ENCODE results near the gene ZBTB17. TPM values are rescaled to one million over a fixed set of nuclear protein-coding genes. Genes with fewer than 3 reads are reported as not detected.

The ZBTB17 gene
- total and polyA plus RNA-seq, 9 donors = 3.7 to 45.7 (median 29.8) TPM

DNA sequence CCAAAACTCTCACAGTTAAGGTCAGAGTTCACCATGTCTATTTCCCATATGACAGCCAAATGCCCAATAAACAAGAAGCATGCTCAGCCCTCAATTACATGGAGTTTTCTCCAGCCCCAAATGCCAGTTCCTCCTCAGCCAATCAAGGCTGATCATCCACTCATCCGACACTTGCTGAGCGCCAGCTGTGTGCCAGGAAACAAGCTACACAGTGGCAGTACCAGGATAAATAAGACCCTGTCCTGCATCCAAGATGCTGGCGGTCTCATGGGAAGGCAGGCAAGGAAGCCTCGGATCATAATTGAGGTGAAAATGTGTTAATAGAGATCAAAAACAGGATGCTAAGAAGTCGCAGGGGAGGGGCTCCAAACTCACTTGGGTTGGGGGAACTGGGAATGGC is 7.7 kb downstream of the ZBTB17 start:
- H3K4me1 ChIP-seq (ENCODE audit: insufficient read depth) = peaks cover 3% of the 10 kb centered on the region
- TF ChIP-seq, protein P1, sequence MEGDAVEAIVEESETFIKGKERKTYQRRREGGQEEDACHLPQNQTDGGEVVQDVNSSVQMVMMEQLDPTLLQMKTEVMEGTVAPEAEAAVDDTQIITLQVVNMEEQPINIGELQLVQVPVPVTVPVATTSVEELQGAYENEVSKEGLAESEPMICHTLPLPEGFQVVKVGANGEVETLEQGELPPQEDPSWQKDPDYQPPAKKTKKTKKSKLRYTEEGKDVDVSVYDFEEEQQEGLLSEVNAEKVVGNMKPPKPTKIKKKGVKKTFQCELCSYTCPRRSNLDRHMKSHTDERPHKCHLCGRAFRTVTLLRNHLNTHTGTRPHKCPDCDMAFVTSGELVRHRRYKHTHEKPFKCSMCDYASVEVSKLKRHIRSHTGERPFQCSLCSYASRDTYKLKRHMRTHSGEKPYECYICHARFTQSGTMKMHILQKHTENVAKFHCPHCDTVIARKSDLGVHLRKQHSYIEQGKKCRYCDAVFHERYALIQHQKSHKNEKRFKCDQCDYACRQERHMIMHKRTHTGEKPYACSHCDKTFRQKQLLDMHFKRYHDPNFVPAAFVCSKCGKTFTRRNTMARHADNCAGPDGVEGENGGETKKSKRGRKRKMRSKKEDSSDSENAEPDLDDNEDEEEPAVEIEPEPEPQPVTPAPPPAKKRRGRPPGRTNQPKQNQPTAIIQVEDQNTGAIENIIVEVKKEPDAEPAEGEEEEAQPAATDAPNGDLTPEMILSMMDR (IDR thresholded peaks at IDR 0.05) = no peak
- TF ChIP-seq POLR2A (IDR thresholded peaks at IDR 0.05) (no peak), EP300 (IDR thresholded peaks at IDR 0.05) (no peak)

DNA sequence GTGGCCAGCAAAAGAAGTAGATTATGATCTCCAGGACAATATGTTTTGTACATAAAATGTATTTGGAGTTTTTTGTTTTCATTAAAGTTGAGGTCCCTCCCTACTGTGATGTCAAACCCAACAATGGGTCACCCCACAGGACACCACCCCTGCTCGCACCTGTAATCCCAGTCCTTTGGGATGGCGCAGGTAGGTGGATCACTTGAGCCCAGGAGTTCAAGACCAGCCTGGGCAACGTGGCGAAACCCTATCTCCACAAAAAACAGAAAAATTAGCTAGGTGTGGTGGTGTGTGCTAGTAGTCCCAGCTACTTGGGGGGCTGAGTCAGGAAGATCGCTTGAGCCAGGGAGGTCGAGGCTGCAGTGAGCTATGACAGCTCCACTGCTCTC is 9.0 kb downstream of the ZBTB17 start:
- no peaks in the 10 kb centered on the region for H3K27me3 ChIP-seq
- DNase-seq = no peak
- H3K4me3 ChIP-seq = no peak overlapping the region
- intact Hi-C loops (cut with DNase I) = no loop called here
- H3K27ac ChIP-seq = no peak overlapping the region
- TF ChIP-seq EP300 (IDR thresholded peaks at IDR 0.05) (no peak), POLR2A (IDR thresholded peaks at IDR 0.05) (no peak)
- TF ChIP-seq, protein P1 (IDR thresholded peaks at IDR 0.05) = no peak
- H3K36me3 ChIP-seq = no peaks in the 10 kb centered on the region
- WGBS, 3 donors = 92 to 96% (median 94%) methylated on average over 6 of the region's 6 CpGs
- H3K9me3 ChIP-seq = no peaks in the 10 kb centered on the region
- H3K4me1 ChIP-seq (ENCODE audit: insufficient read depth) = peaks cover 10% of the 10 kb centered on the region

More for the DNA sequence above, 7.7 kb downstream of the ZBTB17 start:
- no peaks in the 10 kb centered on the region for H3K9me3 ChIP-seq
- no peaks in the 10 kb centered on the region for H3K36me3 ChIP-seq
- H3K27ac ChIP-seq = no peak overlapping the region
- H3K27me3 ChIP-seq = no peaks in the 10 kb centered on the region
- 87 to 93% (median 91%) methylated on average over 5 of the region's 5 CpGs for WGBS, 3 donors
- intact Hi-C loops (cut with DNase I) = no loop called here
- no peak for DNase-seq
- H3K4me3 ChIP-seq = no peak overlapping the region

DNA sequence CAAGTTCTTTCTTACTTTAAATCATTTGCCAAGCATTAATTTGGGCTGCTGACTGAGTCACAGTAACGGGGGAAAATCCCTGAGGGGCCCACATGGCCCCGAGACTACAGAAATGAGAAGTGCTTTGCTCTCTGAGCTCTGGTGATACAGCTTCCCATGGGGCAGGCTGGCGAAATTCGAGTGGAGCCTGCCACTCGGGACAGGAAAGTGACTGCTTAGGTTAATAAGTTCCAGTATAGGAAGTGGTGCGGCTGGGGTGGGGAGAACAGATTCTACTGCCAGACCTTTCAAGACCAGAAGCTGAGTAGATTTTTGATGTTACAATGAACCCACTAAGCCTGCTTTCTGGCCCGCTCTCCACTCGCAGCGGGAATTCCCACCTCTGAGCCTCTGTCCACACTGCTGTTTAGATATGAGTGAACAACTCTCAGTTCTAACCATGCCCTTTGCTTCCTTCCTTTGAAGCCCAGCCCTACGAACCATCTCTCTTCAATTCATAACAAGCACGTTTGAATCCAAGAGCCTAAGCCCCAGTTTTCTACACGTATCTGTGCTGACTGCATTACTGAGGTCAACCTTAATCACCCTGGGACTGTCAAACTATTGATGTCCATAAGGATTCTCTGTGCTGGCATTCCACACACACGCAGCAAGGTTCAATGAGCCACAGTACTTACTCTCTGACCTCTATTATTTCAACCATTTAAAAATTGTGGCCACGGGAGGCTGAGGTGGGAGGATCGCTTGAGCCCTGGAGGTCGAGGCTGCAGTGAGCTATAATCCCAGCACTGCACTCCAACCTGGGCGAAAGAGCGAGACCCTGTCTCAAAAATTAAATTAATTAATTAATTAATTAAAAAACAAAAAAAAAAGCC is 9.6 kb downstream of the ZBTB17 start:
- DNase-seq = no peak
- Histone ChIP-seq H3K4me1 (ENCODE audit: insufficient read depth) (peaks cover 10% of the 10 kb centered on the region), H3K27me3 (no peaks in the 10 kb centered on the region), H3K27ac (no peak overlapping the region), H3K36me3 (no peaks in the 10 kb centered on the region), H3K4me3 (no peak overlapping the region), H3K9me3 (no peaks in the 10 kb centered on the region)
- intact Hi-C loops (cut with DNase I) = no loop called here
- TF ChIP-seq, protein P1 (IDR thresholded peaks at IDR 0.05) = no peak
- no peak for TF ChIP-seq POLR2A (IDR thresholded peaks at IDR 0.05)
- TF ChIP-seq EP300 (IDR thresholded peaks at IDR 0.05) = no peak
- 74 to 75% (median 75%) methylated on average over 18 of the region's 18 CpGs for WGBS, 3 donors

DNA sequence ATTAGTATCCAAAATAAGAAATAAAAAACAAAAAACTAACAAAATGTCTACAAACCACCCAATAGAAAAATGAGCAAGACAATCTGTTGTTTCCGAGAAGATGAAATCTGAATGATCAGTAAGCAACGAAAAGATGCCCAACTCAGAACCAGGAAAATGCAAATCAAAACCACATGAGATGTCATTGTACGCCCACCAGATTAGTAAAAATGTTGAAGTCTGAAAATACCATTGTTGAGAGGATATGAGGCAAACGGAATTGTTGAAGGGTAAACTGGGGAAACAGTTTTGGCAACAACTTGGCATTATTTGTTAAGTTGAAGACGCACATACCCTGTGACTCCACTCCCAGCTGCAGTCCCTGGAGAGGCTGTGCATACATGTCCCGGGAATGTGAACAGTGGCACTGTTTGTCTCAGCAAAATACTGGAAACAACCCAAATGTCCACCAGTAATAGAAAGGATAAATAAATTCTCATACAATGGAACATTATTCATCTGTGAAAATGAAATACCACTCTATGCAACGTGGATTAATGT is 10.6 kb downstream of the ZBTB17 start:
- Histone ChIP-seq H3K27me3 (no peaks in the 10 kb centered on the region), H3K9me3 (no peaks in the 10 kb centered on the region), H3K36me3 (no peaks in the 10 kb centered on the region), H3K27ac (no peak overlapping the region), H3K4me3 (no peak overlapping the region), H3K4me1 (ENCODE audit: insufficient read depth) (peaks cover 10% of the 10 kb centered on the region)
- intact Hi-C loops (cut with DNase I) = no loop called here
- no peak for DNase-seq
- WGBS, 3 donors = 68 to 75% (median 72%) methylated on average over 7 of the region's 7 CpGs
- no peak for TF ChIP-seq EP300 (IDR thresholded peaks at IDR 0.05)
- no peak for TF ChIP-seq POLR2A (IDR thresholded peaks at IDR 0.05)
- TF ChIP-seq, protein P1 (IDR thresholded peaks at IDR 0.05) = no peak
